HEK293 (cell line): ENCODE results near the gene MAVS.

Source experiments
- GLI4 ChIP-seq: fragments of 450-650 bp; formaldehyde crosslinking; IDR thresholded peaks from 2 replicates; pipeline ENCODE4 v1.5.1; 2016; ENCODE audit warnings: missing biosample characterization, missing genetic modification characterization
- GLIS2 ChIP-seq: fragments of 450-650 bp; formaldehyde crosslinking; IDR thresholded peaks from 2 replicates; pipeline ENCODE4 v1.5.1; 2016; ENCODE audit warnings: missing biosample characterization, missing genetic modification characterization
- HOXA7 ChIP-seq: sonication (generic); formaldehyde crosslinking; IDR thresholded peaks from 2 replicates; pipeline ENCODE4 v1.8.1; 2022; ENCODE audit warnings: missing genetic modification reagents, borderline replicate concordance
- IKZF3 ChIP-seq: fragments of 450-650 bp; IDR thresholded peaks from 2 replicates; pipeline ENCODE4 v1.5.0; 2018; ENCODE audit warnings: missing biosample characterization, mild to moderate bottlenecking, missing genetic modification characterization, moderate library complexity
- KLF10 ChIP-seq: fragments of 450-650 bp; IDR thresholded peaks from 2 replicates; pipeline ENCODE4 v1.5.1; 2018; ENCODE audit warnings: missing biosample characterization, mild to moderate bottlenecking, missing genetic modification characterization
- KLF16 ChIP-seq: fragments of 450-650 bp; formaldehyde crosslinking; IDR thresholded peaks from 2 replicates; pipeline ENCODE4 v1.5.1; 2017; ENCODE audit warnings: missing biosample characterization, missing genetic modification characterization
- KLF7 ChIP-seq: fragments of 450-650 bp; formaldehyde crosslinking; IDR thresholded peaks from 2 replicates; pipeline ENCODE4 v1.5.1; 2016; ENCODE audit warnings: missing biosample characterization, missing genetic modification characterization, borderline replicate concordance
- MYNN ChIP-seq: fragments of 450-650 bp; formaldehyde crosslinking; IDR thresholded peaks from 2 replicates; pipeline ENCODE4 v1.5.1; 2016; ENCODE audit warnings: missing biosample characterization, missing genetic modification characterization, borderline replicate concordance
- SCRT2 ChIP-seq: fragments of 450-650 bp; formaldehyde crosslinking; IDR thresholded peaks from 2 replicates; pipeline ENCODE4 v1.5.1; 2016; ENCODE audit warnings: missing biosample characterization, missing genetic modification characterization
- SP2 ChIP-seq: fragments of 450-650 bp; formaldehyde crosslinking; IDR thresholded peaks from 2 replicates; pipeline ENCODE4 v1.5.1; 2016; ENCODE audit warnings: missing biosample characterization, missing genetic modification characterization
- ZBTB17 ChIP-seq: fragments of 450-650 bp; formaldehyde crosslinking; IDR thresholded peaks from 2 replicates; pipeline ENCODE4 v1.5.1; 2016; ENCODE audit warnings: missing biosample characterization, missing genetic modification characterization
- ZBTB20 ChIP-seq: fragments of 450-650 bp; formaldehyde crosslinking; IDR thresholded peaks from 2 replicates; pipeline ENCODE4 v1.5.1; 2016; ENCODE audit warnings: missing biosample characterization, missing genetic modification characterization
- ZFP3 ChIP-seq: fragments of 450-650 bp; formaldehyde crosslinking; IDR thresholded peaks from 2 replicates; pipeline ENCODE4 v1.5.1; 2016; ENCODE audit warnings: low read depth, missing biosample characterization, missing genetic modification characterization
- ZFP69B ChIP-seq: fragments of 450-650 bp; formaldehyde crosslinking; IDR thresholded peaks from 2 replicates; pipeline ENCODE4 v1.5.1; 2016; ENCODE audit warnings: missing biosample characterization, missing genetic modification characterization
- ZNF133 ChIP-seq: fragments of 450-650 bp; formaldehyde crosslinking; IDR thresholded peaks from 2 replicates; pipeline ENCODE4 v1.5.1; 2016; ENCODE audit warnings: missing biosample characterization, missing genetic modification characterization
- ZNF140 ChIP-seq: fragments of 450-650 bp; formaldehyde crosslinking; IDR thresholded peaks from 2 replicates; pipeline ENCODE4 v1.5.1; 2016; ENCODE audit warnings: missing biosample characterization, missing genetic modification characterization
- ZNF175 ChIP-seq: fragments of 450-650 bp; formaldehyde crosslinking; IDR thresholded peaks from 2 replicates; pipeline ENCODE4 v1.5.1; 2016; ENCODE audit warnings: missing biosample characterization, missing genetic modification characterization
- ZNF202 ChIP-seq: fragments of 450-650 bp; formaldehyde crosslinking; IDR thresholded peaks from 2 replicates; pipeline ENCODE4 v1.5.1; 2016; ENCODE audit warnings: missing biosample characterization, missing genetic modification characterization, borderline replicate concordance
- ZNF223 ChIP-seq: fragments of 450-650 bp; formaldehyde crosslinking; IDR thresholded peaks from 2 replicates; pipeline ENCODE4 v1.5.1; 2016; ENCODE audit warnings: missing biosample characterization, missing genetic modification characterization
- ZNF335 ChIP-seq: fragments of 450-650 bp; formaldehyde crosslinking; conservative IDR thresholded peaks from 2 replicates; pipeline ENCODE4 v1.5.1; 2016; ENCODE audit warnings: missing biosample characterization, missing genetic modification characterization
- ZNF341 ChIP-seq: fragments of 450-650 bp; formaldehyde crosslinking; IDR thresholded peaks from 2 replicates; pipeline ENCODE4; 2016; ENCODE audit warnings: low read depth, missing biosample characterization, missing genetic modification characterization
- ZNF37A ChIP-seq: fragments of 450-650 bp; IDR thresholded peaks from 2 replicates; pipeline ENCODE4 v1.5.1; 2018; ENCODE audit warnings: missing biosample characterization, missing genetic modification characterization
- ZNF423 ChIP-seq: fragments of 450-650 bp; formaldehyde crosslinking; IDR thresholded peaks from 2 replicates; pipeline ENCODE4 v1.5.1; 2016; ENCODE audit warnings: missing biosample characterization, missing genetic modification characterization
- ZNF561 ChIP-seq: fragments of 450-650 bp; IDR thresholded peaks from 2 replicates; pipeline ENCODE4 v1.5.1; 2018; ENCODE audit warnings: missing biosample characterization, missing genetic modification characterization, borderline replicate concordance
- ZNF596 ChIP-seq: fragments of 450-650 bp; IDR thresholded peaks from 2 replicates; pipeline ENCODE4 v1.5.0; 2018; ENCODE audit warnings: missing biosample characterization, mild to moderate bottlenecking, missing genetic modification characterization, moderate library complexity
- ZNF76 ChIP-seq: fragments of 450-650 bp; formaldehyde crosslinking; IDR thresholded peaks from 2 replicates; pipeline ENCODE4; 2016; ENCODE audit warnings: low read depth, missing biosample characterization, missing genetic modification characterization, borderline replicate concordance
- ZNF768 ChIP-seq: fragments of 450-650 bp; formaldehyde crosslinking; IDR thresholded peaks from 2 replicates; pipeline ENCODE4 v1.5.1; 2018; ENCODE audit warnings: missing biosample characterization, mild to moderate bottlenecking, missing genetic modification characterization
- ZNF837 ChIP-seq: fragments of 450-650 bp; formaldehyde crosslinking; IDR thresholded peaks from 2 replicates; pipeline ENCODE4 v1.5.1; 2016; ENCODE audit warnings: missing biosample characterization, missing genetic modification characterization
- ZSCAN30 ChIP-seq: fragments of 450-650 bp; IDR thresholded peaks from 2 replicates; pipeline ENCODE4 v1.5.1; 2018; ENCODE audit warnings: missing biosample characterization, mild to moderate bottlenecking, missing genetic modification characterization, moderate library complexity
- TF ChIP-seq, protein P1 (sequence below): fragments of 450-650 bp; IDR thresholded peaks from 2 replicates; pipeline ENCODE4 v1.5.1; 2018; ENCODE audit warnings: missing biosample characterization, missing genetic modification characterization
- TF ChIP-seq, protein P2 (sequence below): fragments of 450-650 bp; formaldehyde crosslinking; IDR thresholded peaks from 2 replicates; pipeline ENCODE4 v1.5.1; 2016; ENCODE audit warnings: missing biosample characterization, missing genetic modification characterization
- TF ChIP-seq, protein P3 (sequence below): fragments of 450-650 bp; formaldehyde crosslinking; conservative IDR thresholded peaks from 2 replicates; pipeline ENCODE4 v1.5.1; 2016; ENCODE audit warnings: low read depth, missing biosample characterization, missing genetic modification characterization
- TF ChIP-seq, protein P4 (sequence below): fragments of 450-650 bp; formaldehyde crosslinking; IDR thresholded peaks from 2 replicates; pipeline ENCODE4 v1.5.1; 2016; ENCODE audit warnings: missing biosample characterization, missing genetic modification characterization

MAVS gene

DNA sequence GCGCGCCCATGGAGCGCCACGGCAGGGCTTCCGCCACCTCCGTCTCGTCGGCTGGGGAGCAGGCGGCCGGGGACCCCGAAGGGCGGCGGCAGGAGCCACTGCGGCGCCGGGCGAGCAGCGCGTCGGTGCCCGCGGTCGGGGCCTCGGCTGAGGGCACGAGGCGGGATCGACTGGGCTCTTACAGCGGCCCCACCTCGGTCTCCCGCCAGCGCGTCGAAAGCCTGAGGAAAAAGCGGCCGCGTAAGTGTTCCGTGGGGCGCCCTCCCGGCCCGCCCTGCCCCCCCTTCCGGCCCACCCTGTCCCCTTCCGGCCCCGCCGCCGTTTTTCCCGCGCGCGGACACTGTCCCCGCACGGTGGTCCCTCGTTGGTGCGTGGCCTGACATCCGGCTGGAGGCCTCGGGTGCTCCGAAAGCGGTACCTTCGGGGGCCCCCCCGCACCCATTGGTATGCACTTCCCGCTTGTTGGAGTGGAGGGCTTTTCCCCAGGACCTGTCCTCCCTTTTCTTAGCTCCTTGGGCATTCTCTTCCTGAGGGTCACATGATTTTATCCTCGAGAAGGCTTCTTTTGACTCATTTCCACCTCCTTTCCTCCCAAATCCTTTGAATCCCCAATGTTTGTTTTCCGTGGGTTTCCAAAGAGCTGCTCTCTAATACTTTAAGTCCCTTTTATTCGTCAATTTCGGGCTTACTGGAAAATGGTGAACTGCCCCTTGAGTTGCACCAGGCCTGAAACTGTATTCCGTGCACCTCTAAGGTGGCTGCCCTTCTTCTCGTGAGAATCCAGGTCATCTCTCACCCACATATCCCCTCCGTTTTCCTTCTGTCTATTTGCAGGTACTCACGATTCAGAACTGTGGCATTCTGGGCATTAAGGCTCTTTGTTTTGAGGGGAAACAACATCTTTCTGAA lies 43.1 kb downstream of the MAVS start (continued):
- TF ChIP-seq ZNF202 (no peak), GLI4 (tag by site-specific recombination) (no peak), ZNF133 (tag by site-specific recombination) (no peak), KLF16 (tag by site-specific recombination) (no peak), ZFP69B (tag by site-specific recombination) (0 out of 2 replicates have a peak, but pooled peaks have one; percentile 15), ZNF37A (tag by site-specific recombination) (no peak), ZNF561 (peak; percentile 48; the same call in 1 of the 2 replicates), ZNF335 (tag by site-specific recombination) (peak; percentile 43; the same call in 1 of the 2 replicates), HOXA7 (no peak), ZNF175 (tag by site-specific recombination) (no peak), ZNF423 (tag by site-specific recombination) (no peak), ZNF341 (tag by site-specific recombination) (peak; percentile 35; the same call in 1 of the 2 replicates), IKZF3 (tag by site-specific recombination) (peak; percentile 61; the same call in 1 of the 2 replicates), ZNF140 (tag by site-specific recombination) (no peak), ZNF223 (no peak), KLF10 (no peak; the same call in 1 of the 2 replicates), KLF7 (tag by site-specific recombination) (no peak), ZBTB17 (tag by site-specific recombination) (peak; percentile 82; the same call in 1 of the 2 replicates), ZSCAN30 (tag by site-specific recombination) (0 out of 2 replicates have a peak, but pooled peaks have one; percentile 47), ZNF768 (no peak), ZFP3 (no peak), ZBTB20 (peak; percentile 72), SP2 (tag by site-specific recombination) (peak; percentile 20), SCRT2 (tag by site-specific recombination) (no peak), ZNF76 (tag by site-specific recombination) (peak; percentile 71; the same call in 1 of the 2 replicates), ZNF596 (tag by site-specific recombination) (0 out of 2 replicates have a peak, but pooled peaks have one; percentile 48), MYNN (tag by site-specific recombination) (no peak), GLIS2 (tag by site-specific recombination) (peak; percentile 67), ZNF837 (tag by site-specific recombination) (no peak)
- TF ChIP-seq, protein P1, sequence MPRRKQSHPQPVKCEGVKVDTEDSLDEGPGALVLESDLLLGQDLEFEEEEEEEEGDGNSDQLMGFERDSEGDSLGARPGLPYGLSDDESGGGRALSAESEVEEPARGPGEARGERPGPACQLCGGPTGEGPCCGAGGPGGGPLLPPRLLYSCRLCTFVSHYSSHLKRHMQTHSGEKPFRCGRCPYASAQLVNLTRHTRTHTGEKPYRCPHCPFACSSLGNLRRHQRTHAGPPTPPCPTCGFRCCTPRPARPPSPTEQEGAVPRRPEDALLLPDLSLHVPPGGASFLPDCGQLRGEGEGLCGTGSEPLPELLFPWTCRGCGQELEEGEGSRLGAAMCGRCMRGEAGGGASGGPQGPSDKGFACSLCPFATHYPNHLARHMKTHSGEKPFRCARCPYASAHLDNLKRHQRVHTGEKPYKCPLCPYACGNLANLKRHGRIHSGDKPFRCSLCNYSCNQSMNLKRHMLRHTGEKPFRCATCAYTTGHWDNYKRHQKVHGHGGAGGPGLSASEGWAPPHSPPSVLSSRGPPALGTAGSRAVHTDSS: peak; percentile 3; the same call in 1 of the 2 replicates
- TF ChIP-seq, protein P2, sequence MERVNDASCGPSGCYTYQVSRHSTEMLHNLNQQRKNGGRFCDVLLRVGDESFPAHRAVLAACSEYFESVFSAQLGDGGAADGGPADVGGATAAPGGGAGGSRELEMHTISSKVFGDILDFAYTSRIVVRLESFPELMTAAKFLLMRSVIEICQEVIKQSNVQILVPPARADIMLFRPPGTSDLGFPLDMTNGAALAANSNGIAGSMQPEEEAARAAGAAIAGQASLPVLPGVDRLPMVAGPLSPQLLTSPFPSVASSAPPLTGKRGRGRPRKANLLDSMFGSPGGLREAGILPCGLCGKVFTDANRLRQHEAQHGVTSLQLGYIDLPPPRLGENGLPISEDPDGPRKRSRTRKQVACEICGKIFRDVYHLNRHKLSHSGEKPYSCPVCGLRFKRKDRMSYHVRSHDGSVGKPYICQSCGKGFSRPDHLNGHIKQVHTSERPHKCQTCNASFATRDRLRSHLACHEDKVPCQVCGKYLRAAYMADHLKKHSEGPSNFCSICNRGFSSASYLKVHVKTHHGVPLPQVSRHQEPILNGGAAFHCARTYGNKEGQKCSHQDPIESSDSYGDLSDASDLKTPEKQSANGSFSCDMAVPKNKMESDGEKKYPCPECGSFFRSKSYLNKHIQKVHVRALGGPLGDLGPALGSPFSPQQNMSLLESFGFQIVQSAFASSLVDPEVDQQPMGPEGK (tag by site-specific recombination): peak; percentile 63
- TF ChIP-seq, protein P3, sequence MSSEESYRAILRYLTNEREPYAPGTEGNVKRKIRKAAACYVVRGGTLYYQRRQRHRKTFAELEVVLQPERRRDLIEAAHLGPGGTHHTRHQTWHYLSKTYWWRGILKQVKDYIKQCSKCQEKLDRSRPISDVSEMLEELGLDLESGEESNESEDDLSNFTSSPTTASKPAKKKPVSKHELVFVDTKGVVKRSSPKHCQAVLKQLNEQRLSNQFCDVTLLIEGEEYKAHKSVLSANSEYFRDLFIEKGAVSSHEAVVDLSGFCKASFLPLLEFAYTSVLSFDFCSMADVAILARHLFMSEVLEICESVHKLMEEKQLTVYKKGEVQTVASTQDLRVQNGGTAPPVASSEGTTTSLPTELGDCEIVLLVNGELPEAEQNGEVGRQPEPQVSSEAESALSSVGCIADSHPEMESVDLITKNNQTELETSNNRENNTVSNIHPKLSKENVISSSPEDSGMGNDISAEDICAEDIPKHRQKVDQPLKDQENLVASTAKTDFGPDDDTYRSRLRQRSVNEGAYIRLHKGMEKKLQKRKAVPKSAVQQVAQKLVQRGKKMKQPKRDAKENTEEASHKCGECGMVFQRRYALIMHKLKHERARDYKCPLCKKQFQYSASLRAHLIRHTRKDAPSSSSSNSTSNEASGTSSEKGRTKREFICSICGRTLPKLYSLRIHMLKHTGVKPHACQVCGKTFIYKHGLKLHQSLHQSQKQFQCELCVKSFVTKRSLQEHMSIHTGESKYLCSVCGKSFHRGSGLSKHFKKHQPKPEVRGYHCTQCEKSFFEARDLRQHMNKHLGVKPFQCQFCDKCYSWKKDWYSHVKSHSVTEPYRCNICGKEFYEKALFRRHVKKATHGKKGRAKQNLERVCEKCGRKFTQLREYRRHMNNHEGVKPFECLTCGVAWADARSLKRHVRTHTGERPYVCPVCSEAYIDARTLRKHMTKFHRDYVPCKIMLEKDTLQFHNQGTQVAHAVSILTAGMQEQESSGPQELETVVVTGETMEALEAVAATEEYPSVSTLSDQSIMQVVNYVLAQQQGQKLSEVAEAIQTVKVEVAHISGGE (tag by site-specific recombination): peak; percentile 87
- TF ChIP-seq, protein P4, sequence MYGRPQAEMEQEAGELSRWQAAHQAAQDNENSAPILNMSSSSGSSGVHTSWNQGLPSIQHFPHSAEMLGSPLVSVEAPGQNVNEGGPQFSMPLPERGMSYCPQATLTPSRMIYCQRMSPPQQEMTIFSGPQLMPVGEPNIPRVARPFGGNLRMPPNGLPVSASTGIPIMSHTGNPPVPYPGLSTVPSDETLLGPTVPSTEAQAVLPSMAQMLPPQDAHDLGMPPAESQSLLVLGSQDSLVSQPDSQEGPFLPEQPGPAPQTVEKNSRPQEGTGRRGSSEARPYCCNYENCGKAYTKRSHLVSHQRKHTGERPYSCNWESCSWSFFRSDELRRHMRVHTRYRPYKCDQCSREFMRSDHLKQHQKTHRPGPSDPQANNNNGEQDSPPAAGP (tag by site-specific recombination): peak; percentile 31; the same call in 1 of the 2 replicates
- TF ChIP-seq, all 188 proteins: peak for 25
